NCI-H748 treated with DMSO at 0.1 percent for 48 hours (cell line): ENCODE measurements around the gene RAB20.
"Not testable (repeated sequence)": the region's sequence is repeated elsewhere in the genome, so short reads cannot be mapped to it uniquely, and the experiment has no call there.

Experiments used
- DNase-seq: peaks from one replicate; lab custom pipeline; 2025; lab: John Stamatoyannopoulos, UW

RAB20 gene

DNA sequence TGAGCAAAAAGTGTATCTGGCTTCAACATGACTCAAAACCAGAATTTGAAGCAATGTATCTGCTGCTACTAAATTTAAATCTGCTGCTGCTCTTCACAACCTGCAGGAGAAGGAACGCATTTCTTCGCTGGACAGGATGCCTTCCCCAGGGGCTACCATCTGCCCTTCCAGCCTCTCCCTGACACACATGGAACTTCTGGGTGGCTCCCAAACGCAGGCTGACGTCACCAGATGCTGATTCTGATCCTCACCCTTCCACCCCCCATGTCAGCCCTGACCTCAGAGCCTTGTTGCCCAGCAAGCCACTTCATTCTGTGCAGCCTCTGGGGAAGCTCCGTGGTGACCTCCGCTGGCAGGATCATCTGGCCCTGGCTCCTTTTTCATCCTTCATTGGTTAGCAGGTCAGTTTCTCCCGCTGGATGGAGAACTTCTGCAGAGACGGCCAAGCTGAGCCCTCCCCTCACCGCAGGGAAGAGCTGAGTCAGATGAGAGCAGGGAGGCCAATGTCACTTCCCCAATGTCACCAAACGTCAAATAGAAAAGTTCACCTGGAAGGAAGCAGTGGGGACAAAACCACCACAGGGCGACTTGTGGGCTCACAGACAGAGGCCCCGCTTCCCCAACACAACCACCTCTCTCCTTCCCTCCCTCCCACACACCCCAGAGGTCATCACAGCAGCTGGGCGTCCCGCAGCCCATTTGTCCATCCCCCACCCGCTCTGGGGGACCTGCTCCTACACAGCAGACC lies 14.0 kb upstream of the RAB20 start:
- DNase-seq, result no peak

DNA sequence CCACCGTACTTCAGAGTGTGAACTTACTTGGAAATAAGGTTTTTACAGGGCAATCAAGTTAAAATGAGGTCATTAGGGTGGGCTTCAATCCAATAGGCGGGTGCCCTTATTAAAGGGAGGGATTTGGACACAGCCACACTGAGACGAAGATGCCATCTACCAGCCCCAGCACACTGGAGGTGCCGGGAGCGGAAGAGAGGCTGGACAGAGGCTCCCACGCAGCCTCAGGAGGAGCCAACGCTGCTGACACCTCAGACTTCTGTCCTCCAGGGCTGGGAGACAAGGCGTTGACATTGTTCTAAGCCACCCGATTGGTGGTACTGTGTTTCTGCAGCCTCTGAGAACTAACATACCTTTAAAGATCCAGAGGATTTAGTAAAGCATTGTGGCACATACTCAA lies 12.6 kb upstream of the RAB20 start:
- DNase-seq, result no peak

DNA sequence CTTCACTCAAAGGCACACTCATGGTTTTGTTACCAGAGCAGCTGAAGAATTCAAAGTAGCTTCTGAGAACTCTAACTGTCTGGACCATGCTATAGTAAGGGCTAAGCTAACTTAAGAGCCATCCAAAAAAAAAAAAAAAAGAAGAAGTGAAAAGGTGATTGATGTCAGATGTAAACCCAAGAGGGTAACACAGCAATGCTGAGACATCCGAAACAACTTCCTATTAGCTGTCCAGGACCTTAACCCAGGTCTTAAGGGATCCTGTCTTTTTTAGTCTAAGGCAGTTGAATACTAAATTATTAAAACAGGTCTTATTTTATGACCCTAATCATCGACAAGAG lies 11.2 kb upstream of the RAB20 start:
- DNase-seq, result no peak

DNA sequence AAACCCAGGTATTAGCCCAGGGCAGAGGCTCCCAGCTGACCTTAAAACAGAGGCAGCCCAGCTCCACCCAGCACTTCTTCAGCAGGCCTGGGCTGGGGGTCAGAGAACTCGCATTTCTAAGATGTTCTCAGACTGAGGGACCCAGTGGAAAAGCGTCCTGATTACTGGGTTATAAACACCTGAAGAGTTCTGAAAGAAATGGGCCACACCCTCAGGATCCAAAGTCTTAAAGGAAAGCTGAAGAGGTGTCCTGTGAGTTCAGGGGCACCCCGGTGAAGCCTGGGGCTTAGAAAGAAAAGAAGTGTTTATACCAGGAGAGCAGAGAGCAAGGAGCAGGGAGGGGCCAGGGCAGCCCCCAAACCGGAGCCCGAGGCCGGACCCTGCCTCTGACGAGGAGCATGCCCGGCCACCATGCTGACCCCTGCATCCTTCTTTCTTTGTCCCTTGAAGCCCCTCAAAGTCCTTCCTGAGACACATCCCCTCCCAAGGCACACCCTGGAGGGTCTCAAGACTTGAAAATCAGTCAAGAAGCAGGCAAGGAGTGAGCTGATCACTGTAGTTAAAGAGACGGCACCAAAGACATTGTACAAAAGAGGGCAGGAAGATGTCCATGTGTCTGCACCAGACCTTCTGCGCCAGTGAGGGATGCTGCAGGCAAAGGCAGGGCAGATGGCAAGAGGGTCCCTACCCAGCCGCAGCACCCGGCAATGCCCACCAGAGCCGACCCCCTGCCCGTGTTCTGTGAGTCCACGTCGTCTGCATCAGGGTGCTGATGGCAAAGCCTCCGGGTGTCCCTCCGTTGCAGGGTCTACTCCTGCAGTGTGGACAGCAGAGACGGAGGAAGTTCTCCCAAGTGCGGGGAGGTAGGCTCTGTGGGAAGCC lies 10.6 kb upstream of the RAB20 start:
- no peak for DNase-seq

DNA sequence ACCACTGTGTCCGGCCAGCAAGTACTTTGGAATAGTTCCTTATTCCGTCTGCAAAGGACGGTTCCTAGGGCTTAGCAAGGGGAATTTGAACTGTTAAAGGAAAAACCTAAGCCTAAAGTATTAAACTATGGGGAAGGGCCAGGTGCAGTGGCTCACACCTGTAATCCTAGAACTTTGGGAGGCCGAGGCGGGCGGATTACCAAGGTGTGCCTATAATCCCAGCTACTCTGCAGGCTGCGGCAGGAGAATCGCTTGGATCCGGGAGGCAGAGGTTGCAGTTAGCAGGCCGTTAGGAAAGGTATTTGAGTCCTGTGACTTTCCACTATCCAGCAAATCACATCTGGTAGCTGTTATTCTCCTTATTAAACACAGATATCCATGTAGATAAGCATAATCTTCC lies 9.4 kb upstream of the RAB20 start:
- DNase-seq, result no peak

DNA sequence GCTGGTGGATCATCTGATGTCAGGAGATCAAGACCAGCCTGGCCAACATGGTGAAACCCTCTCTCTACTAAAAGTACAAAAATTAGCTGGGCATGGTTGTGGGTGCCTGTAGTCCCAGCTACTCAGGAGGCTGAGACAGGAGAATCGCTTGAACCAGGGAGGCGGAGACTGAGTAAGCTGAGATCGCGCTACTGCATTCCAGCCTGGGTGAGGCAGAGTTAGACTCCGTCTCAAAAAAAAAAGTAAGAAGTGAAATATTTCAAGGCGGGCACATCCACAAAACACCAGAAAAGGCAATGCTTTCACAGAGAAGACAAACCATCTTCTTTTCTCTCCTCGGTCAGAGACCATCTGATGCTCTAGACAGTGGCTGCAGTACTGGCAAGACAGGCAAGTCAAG lies 8.4 kb upstream of the RAB20 start:
- not testable (repeated sequence) for DNase-seq

DNA sequence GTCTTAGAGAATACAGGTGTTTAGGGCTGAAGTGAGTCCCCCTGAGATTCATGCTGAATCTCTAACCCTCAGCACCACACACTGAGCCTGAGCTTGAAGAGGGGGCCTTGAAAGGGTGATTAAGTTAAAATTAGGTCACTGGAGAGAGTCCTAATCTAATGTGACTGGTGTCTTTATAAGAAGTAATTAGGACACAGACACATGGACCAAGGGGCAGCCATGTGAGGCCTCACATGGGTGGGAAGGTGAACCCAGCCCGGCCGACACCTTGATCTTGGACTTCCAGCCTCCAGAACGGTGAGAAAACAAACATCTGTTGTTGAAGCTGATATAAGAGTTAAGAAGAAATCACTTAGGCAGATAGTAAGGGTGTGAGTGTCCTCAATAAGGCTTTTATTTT lies 7.1 kb upstream of the RAB20 start:
- DNase-seq, result no peak

DNA sequence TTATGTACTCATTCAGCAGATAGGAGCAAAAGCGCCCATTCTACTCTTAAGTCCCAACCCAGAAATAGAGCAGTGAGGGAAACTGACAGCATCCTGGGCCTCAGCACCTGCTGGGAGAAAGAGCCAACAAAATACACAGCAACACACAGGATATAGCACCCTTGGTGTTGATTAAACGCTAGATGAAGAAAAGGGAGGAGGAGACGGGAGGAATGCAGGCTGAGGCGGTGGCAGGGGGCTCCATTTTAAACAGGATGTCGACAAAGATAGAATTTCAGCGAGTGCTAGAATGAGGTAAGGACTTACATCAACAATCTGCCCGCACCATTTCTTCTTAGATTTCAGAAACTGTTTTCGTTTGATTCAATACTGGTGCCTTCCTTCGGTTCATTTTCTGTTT lies 4.6 kb upstream of the RAB20 start:
- no peak for DNase-seq

DNA sequence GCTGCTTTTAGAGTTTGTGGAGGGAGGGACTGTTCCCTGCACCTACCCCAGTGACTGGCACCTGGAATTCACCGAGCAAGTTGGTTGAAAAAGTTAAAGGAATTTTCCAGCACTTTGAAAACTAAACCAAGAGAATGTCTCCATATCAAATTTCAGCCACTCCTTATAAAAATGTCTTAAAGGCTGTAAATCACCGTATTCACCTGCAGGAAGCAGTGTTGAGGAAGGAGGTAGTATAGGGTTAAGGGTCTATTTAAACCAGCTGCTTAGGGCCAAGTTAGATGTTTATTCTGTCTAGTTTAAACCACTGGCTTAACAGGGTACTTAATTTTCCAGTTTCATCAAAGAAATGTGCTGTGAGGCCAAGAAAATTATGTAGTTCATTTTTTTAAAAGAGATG lies 3.8 kb upstream of the RAB20 start:
- no peak for DNase-seq

DNA sequence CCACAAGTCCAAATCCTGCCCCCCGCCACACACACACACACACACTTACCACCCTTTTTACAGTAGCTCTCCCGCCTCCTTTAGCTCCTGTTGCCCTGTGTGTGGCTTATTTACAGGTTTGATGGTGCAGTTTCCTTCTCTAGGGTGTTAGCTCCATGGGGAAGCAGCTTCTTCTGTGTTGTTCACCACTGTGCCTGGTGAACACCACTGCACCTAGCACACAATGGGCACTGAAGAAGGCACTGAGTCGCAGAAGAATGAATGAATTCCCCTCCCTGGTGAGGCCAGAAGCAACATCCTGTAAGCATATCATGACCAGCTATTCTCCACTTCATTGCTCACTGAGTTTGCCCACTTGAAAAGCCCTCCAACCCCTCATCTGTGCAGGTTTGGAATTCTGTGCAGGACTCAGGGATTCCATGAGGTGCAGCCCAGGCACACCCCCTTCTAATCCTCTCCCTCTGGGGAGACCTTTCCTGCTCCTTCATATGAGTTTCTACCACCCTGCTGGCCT lies 3.0 kb upstream of the RAB20 start:
- DNase-seq, result no peak

DNA sequence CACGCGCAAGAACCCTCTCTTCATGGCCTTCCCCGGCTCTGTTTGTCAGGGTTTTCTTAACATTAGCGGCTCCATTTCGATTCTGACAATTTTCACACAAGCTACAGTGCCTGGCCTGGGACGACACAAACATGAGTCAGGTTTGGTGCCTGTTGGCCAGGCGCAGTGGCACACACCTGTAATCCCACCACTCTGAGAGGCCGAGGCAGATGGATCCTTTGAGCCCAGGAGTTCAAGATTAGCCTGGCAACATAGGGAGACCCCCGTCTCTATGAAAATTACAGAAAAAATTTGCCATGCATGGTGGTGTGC lies 1.9 kb upstream of the RAB20 start:
- no peak for DNase-seq

DNA sequence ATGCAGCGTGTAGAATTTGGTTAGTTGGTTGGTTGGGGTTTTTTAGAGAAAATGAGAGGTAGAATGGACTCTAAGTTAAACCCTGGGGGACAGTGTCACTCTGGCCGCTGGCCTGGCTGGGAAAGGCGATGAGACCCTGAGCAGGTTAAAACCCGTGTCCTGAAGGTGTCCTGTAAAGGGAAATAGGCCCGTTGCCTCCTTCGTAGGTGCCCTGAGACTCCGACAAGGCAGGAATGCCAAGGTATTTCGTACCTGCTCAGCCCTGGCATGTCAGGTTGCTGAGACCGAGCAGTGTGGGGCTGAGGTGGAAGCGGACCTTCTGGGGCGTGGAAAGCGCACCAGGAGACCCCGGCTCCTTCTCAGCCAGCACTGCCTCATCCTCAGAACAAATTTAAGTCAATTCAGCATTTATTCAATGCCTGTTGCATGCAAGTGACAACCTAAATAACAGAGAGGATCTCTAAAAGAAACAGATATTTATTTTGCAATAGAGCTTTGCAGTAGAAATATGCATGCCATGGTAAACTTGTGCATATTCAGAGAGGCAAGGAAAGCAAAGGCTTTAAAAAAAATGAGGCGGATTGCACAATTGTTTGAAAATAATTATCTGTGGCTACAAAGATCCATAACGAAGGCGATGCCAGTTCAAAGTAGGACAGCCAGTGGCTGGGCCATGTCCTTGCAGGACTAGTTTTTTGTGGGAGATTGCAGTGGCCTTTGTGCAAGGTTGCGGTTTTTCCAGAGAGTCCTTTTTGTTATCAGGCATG lies 1.4 kb upstream of the RAB20 start:
- no peak for DNase-seq

DNA sequence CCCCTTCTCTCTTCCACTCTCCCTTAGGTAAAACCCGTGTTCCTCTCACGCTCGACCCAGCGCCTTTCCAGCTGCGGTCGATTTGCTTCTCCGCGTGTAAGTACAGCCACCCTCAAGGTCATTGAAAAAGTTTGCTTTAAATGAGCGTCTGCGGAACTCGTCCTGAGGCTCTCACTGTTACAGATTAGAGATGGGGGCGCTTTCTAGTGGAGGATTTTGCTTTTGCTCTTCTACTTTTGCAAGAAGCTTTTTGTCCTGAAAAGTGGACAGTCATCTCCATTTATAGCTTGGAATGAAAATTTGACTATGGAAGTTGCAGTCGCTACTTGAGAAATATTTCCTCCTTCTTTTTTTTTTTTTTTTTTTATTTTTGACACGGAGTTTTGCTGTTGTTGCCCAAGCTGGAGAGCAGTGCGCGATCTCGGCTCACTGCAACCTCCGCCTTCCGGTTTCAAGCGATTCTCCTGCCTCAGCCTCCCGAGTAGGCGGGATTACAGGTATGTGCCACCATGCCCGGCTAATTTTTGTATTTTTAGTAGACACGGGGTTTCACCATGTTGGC lies 595 bp upstream of the RAB20 start:
- DNase-seq, result no peak

DNA sequence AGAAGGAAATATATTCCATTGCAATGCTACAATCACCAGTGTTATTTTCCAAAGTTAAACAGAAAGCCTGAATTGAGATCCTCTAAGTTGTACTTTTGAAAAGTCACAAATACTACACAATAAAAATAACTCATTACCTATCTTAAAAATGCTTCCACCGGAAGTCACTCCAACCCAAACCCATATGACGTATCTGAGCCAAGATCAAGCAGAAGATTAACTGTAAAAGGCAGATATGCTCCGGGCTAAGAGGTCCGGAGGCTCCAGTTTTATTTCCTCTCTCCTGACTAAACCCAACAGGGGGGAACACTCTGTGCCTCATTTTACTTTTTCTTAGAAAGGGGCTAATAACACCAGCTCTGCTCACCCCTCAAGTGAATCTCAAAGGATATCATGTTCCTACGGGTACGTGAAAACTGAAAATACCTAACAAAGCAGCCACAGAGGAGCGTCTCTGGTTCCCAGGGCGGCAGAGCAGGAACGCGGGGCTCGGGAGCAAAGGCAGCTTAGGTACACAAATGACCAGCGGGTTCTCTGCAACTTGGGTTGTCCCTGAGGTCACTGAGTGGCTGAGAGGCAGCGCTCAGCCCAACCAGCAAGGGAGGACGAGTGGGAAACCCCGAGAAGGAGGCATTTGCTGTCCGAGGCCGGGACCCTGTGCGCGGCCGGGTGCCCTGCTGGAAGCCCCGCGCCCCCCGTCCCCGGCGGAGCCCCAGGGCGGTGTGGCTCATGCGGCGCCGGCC lies 750 bp downstream of the RAB20 start:
- DNase-seq, result no peak

DNA sequence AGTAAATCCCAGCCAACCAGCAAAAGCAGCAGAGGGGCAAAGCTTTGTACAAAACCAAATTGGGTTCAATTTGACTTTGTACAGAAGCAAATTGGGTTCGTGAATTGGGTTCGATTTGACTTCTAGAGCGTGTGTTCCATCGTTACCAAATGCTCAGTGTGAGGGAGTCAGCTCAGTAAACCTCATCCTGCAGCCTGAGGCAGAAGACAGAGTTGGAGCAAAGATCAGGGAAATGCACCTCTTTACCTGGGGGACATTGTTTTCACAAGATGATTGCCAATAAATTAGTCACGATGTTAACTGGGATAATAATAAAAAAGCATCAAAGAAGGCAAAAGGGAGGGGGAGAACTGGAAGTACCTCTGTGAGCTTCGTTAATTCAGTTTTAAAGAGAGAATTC lies 1.5 kb downstream of the RAB20 start:
- DNase-seq, result no peak

DNA sequence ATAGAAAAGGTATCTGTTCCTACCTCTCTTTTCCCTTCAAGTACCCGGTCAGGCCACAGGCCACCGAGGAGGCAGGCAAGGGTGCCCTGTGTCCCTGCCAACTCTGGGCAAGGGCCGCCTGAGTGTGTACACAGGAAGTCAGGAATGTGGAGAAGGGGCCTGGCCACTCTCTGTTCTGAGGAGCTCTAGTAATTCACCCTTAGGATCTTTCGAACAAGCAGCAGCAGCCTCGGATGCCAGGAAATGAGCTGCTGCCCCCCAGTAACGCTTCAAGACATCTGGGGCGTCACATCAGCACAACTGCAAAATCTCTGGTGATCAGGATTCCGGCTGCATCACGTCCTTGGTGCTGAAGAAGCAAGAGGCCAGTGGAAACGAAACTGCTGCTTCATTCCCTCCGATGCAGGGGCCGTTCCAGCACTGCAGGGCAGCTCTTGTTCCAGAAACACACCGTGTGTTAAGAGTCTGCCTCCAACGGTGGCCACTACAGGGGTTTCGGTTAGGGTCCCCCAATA lies 2.0 kb downstream of the RAB20 start:
- DNase-seq, result no peak

DNA sequence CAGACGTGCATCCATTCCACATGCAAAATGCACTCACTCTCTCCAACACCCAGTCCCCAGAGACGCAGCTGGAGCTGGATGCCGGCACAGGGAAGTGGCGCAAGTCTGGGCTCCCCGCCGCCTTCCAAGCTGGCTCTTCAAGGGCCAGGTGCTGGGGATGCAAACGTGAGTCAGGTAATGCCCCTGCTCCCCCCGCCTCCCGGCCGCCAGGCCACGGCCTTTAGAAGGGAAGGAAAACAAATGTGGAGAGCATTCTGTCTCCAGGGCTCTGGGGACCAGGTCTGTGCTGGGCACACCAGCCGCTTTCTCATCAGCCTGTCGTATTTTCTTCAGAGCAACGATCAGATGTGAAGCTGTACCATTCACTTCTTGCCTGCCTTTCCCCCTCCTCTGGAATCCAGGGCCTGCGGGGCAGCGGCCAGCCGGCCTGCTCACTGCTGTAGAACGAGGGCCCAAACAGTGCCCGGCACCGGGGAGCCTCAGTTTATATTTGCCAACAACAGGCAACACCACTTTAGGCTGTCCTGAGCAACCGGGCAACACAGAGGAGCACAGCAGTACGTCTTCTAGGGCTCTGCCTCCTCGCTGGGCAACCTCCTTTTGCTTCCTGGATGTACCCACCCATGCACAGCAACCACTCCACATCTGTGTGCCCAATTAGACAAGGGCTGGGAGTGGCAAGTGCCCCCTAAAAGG lies 3.8 kb downstream of the RAB20 start:
- no peak for DNase-seq

DNA sequence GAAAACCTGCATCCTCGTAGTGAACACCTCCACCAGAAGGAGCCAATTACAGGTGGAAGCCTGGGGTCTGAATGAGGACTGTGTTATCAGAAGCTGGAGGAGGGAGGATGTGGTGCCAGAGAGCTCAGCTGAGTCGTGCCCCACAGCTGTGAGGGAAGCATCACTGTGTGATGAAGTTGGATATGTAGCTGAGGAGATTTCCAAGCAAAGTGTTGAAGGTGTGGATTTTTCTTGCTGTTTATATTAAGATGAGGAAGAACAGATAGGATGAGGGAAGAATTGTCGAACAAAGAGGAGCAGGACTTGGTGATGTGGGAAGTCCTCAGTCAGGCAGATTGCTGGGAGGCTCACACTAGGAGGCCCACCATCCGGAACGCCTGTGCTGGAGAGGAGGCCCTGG lies 4.4 kb downstream of the RAB20 start:
- DNase-seq, result no peak

DNA sequence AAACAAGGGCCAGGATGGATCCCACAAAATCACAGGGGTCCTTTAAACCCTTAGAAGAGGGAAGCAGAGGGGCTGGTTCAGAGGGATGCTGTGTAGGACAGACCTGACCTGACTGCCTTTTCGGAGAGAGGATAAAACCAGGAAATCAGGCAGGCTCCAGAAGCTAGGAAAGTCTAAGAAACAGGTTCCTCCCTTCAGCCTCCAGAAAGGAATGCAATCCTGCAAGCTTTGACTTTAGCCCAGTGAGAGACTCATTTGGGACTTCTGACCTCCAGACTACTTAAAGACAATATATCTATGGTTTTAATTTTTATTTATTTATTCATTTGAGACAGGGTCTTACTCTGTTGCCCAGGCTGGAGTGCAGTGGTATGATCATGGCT lies 5.3 kb downstream of the RAB20 start:
- no peak for DNase-seq

DNA sequence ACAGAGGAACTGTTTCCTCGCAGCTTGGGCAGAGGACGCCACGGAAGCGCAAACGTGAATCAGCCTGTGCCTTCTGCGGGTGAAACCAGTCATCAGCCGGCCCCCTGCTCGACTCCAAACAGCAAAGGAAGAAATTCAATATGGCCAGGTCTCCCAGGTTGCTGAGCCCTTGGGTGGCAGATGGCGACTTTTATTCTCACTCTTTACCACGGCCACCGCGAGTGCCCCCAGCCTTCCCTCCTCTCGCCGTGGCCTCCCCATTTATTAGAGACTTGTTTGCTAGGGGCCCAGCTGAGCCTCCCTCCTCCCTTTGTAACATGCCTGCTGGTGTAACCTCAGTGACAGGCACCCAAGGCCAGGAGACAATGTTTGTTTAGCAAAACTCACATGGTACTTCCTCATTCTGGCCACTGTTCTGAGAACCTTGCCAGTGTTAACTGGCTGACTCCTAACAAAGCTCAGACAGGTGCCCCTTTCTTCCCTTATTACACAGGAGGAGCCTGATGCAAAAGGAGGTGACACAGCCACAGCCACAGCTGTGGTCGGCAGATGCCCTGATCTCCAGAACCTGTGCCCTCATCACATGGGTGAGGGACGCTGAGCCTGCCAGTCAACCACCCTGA lies 5.8 kb downstream of the RAB20 start:
- DNase-seq, result no peak

DNA sequence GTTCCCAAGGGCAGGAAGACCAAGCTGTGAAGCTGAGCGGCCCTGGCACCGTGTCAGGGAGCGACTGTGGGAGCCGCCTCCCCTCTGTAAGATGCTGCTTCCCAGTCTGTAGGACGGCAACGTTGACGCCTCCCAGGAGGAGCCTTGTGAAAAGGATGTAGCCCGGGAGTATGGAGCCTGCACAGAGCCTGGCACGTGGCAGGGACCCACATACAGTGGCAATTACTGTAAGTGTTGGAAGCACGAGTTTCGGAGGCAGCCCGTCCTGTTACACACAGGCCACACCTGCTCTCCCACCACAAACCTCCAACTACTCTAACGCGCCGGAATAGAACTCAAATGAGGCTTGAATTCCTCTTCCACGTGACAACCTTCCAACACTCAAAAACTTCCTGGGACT lies 6.6 kb downstream of the RAB20 start:
- no peak for DNase-seq
